DOHH2 (cell line): ENCODE results near the gene PAX2.

Source experiments
- EZH2phosphoT487 ChIP-seq: fragments of 200-600 bp; sonication (generic); IDR thresholded peaks from 2 replicates; pipeline ENCODE4 v1.6.1; 2017; ENCODE audit warnings: borderline replicate concordance, mild to moderate bottlenecking, antibody characterized with exemption, low read length, moderate library complexity, mixed read lengths
- TF ChIP-seq, protein P1 (sequence below): fragments of 200-600 bp; sonication (generic); IDR thresholded peaks from one replicate; pipeline ENCODE4 v1.5.1; 2014; ENCODE audit warnings: antibody characterized with exemption, mild to moderate bottlenecking, low read depth, low read length; ENCODE audit not compliant: poor library complexity, severe bottlenecking

- TF ChIP-seq, protein P1, sequence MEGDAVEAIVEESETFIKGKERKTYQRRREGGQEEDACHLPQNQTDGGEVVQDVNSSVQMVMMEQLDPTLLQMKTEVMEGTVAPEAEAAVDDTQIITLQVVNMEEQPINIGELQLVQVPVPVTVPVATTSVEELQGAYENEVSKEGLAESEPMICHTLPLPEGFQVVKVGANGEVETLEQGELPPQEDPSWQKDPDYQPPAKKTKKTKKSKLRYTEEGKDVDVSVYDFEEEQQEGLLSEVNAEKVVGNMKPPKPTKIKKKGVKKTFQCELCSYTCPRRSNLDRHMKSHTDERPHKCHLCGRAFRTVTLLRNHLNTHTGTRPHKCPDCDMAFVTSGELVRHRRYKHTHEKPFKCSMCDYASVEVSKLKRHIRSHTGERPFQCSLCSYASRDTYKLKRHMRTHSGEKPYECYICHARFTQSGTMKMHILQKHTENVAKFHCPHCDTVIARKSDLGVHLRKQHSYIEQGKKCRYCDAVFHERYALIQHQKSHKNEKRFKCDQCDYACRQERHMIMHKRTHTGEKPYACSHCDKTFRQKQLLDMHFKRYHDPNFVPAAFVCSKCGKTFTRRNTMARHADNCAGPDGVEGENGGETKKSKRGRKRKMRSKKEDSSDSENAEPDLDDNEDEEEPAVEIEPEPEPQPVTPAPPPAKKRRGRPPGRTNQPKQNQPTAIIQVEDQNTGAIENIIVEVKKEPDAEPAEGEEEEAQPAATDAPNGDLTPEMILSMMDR: no peak
- TF ChIP-seq EZH2phosphoT487: no peak
Observed at GRCh38 chr10:100808876-100809275, 63.5 kb downstream of the PAX2 start.
